Lower leg skin (tissue), 4 donors: ENCODE measurements around the gene FAM200C. TPM values are rescaled to one million over a fixed set of nuclear protein-coding genes. Genes with fewer than 3 reads are reported as not detected.

Experiments used
- DNase-seq, 2 donors: peaks; one replicate each; pipeline ENCODE4 v3.0.0-alpha.2; 2019; ENCODE audit warnings: low spot score in 2 of 2
- H3K4me3 ChIP-seq: fragments of 200-600 bp; sonication (generic); 2 replicates; pipeline ENCODE4 v1.5.1; 2017; ENCODE audit warnings: mild to moderate bottlenecking, low read depth; ENCODE audit not compliant: poor library complexity, severe bottlenecking
- CTCF ChIP-seq, 3 donors: fragments of 450-650 bp; IDR thresholded peaks; one replicate each; pipeline ENCODE4 v1.5.1; 2016; ENCODE audit warnings: antibody characterized with exemption in 3 of 3, mild to moderate bottlenecking in 3 of 3, moderate library complexity in 2 of 3
- POLR2A ChIP-seq, 2 donors: fragments of 450-650 bp; IDR thresholded peaks; one replicate each; pipeline ENCODE4 v1.6.1; 2016 to 2017; ENCODE audit warnings: antibody characterized with exemption in 2 of 2, mild to moderate bottlenecking in 1 of 2, moderate library complexity in 1 of 2
- WGBS, 2 donors: methylation state at CpG; one replicate each; pipeline ENCODE4 v1.1.5; 2018; 5-methylcytosine and 5-hydroxymethylcytosine counted together
- intact Hi-C: fragments of 100-400 bp; cut with DNase I; formaldehyde crosslinking; loops from one replicate; pipeline ENCODE4 v1.15.0; 2023; ENCODE audit warnings: low total_unique reads
- total RNA-seq, 4 donors: library from RNA; depleted of rRNA; stranded (reverse); fragments of >200 nt; gene quantifications; one replicate each; pipeline ENCODE4 v1.1.0, GENCODE V29; 2016

Gene FAM200C
- total RNA-seq, 4 donors from 2014 or later: 1.3 to 3.2 (median 2.3) TPM

GRCh38 chr5:160444407-160444806 lies 44.6 kb upstream of the FAM200C start:
- WGBS, 2 donors: 72 to 78% methylated on average over 1 of the region's 1 CpG
- no peak overlapping the region for H3K4me3 ChIP-seq
- TF ChIP-seq POLR2A (IDR thresholded peaks at IDR 0.05) (no peak), CTCF (IDR thresholded peaks at IDR 0.05) (no peak)
- no peak for DNase-seq
- intact Hi-C loops: no loop called here

- no peak for TF ChIP-seq CTCF (IDR thresholded peaks at IDR 0.05)
- TF ChIP-seq POLR2A (IDR thresholded peaks at IDR 0.05): no peak
- 77 to 84% methylated on average over 4 of the region's 4 CpGs for WGBS, 2 donors
- no peak for DNase-seq
- intact Hi-C loops: no loop called here
- no peak overlapping the region for H3K4me3 ChIP-seq
Observed at GRCh38 chr5:160442824-160443431, 43.1 kb upstream of the FAM200C start.

GRCh38 chr5:160441311-160441781 lies 41.5 kb upstream of the FAM200C start:
- TF ChIP-seq CTCF (IDR thresholded peaks at IDR 0.05) (no peak), POLR2A (IDR thresholded peaks at IDR 0.05) (no peak)
- 57 to 69% methylated on average over 1 of the region's 1 CpG for WGBS, 2 donors
- H3K4me3 ChIP-seq: no peak overlapping the region
- DNase-seq: no peak
- intact Hi-C loops: no loop called here

GRCh38 chr5:160439205-160439600 lies 39.3 kb upstream of the FAM200C start:
- peak; percentile 84 to 98 for DNase-seq
- 1 to 2% methylated on average over 11 of the region's 11 CpGs for WGBS, 2 donors
- intact Hi-C loops: no loop called here
- H3K4me3 ChIP-seq: no peak overlapping the region
- no peak for TF ChIP-seq POLR2A (IDR thresholded peaks at IDR 0.05)
- peak in 1 of 3 donors; percentile 86 for TF ChIP-seq CTCF (IDR thresholded peaks at IDR 0.05)

GRCh38 chr5:160438316-160439204 lies 38.7 kb upstream of the FAM200C start:
- WGBS, 2 donors: 3% methylated on average over 18 of the region's 18 CpGs
- DNase-seq: peak in 1 of 2 donors; percentile 90
- intact Hi-C loops: no loop called here
- no peak overlapping the region for H3K4me3 ChIP-seq
- TF ChIP-seq POLR2A (IDR thresholded peaks at IDR 0.05) (no peak), CTCF (IDR thresholded peaks at IDR 0.05) (no peak)
